Fibroblast of skin of back (primary cell): ENCODE data around the gene PCCA.
A peak's percentile ranks its signal among the peaks of the same experiment; 100 is the strongest.
"Not testable (repeated sequence)": the region's sequence is repeated elsewhere in the genome, so short reads cannot be mapped to it uniquely, and the experiment has no call there.

ENCODE experiments used
- DNase-seq: peaks from one replicate; pipeline ENCODE4 v3.0.0-alpha.2; 2013

PCCA gene

GRCh38 chr13:100247937-100248336 is 159.0 kb downstream of the PCCA start:
- DNase-seq = no peak

DNA sequence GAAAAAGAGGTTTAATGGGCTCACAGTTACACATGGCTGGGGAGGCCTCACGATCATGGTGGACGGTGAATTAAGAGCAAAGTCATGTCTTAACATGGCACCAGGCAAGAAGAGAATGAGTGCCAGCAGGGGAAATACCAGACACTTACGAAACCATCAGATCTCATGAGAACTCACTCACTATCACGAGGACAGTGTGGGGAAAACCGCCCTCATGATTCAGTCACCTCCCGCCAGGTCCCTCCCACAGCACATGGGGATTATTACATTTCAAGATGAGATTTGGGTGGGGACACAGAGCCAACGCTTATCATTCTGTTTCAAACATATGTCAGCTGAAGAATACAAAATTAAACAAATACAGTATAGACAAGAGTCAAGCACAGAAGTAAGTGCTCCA is 165.1 kb downstream of the PCCA start:
- no peak for DNase-seq

- no peak for DNase-seq
These were observed 173.5 kb downstream of the PCCA start for GRCh38 chr13:100262404-100262803.

- no peak for DNase-seq
These were observed 177.1 kb downstream of the PCCA start for GRCh38 chr13:100266026-100266425.

- peak; percentile 50 for DNase-seq
These were observed 180.9 kb downstream of the PCCA start for GRCh38 chr13:100269837-100270236.

DNA sequence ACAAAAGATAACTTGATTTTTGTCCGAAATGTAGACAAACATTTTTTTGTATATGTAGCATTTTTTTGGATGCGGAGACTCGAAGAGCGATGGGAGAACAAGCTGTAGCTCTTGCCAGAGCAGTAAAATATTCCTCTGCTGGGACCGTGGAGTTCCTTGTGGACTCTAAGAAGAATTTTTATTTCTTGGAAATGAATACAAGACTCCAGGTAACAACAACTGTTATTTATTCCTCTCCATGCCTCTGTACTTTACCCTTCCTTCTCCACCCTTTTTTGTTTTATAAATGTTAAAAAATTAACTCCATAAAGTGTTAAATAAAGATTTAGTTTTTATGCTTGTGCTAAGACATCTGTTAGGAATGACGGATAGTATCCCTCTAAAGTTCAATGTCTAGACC is 184.2 kb downstream of the PCCA start:
- no peak for DNase-seq

GRCh38 chr13:100273552-100273951 is 184.7 kb downstream of the PCCA start:
- DNase-seq = no peak

GRCh38 chr13:100274942-100275506 is 186.1 kb downstream of the PCCA start:
- peak; percentile 30 for DNase-seq

DNA sequence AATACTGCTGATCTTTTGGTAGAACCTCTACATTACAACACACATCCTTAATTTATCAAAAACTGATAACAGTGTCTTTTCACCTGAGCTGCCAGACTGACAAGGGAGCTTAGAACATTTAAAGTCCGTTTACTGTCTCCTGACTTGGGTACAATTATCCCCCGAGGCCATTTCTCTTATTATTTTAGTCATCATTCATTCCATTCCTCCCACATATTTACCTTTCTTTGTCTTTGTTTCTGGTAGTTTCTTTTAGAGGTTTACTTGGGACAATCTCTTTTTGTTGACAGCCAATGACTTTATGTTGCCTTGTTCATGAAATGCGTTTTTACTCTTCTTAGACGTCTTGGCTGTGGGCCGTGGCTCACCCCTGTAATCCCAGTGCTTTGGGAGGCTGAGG is 186.9 kb downstream of the PCCA start:
- no peak for DNase-seq

- no peak for DNase-seq
These were observed 191.8 kb downstream of the PCCA start for GRCh38 chr13:100280681-100281080.

- DNase-seq = not testable (repeated sequence)
These were observed 193.4 kb downstream of the PCCA start for GRCh38 chr13:100282306-100282705.

DNA sequence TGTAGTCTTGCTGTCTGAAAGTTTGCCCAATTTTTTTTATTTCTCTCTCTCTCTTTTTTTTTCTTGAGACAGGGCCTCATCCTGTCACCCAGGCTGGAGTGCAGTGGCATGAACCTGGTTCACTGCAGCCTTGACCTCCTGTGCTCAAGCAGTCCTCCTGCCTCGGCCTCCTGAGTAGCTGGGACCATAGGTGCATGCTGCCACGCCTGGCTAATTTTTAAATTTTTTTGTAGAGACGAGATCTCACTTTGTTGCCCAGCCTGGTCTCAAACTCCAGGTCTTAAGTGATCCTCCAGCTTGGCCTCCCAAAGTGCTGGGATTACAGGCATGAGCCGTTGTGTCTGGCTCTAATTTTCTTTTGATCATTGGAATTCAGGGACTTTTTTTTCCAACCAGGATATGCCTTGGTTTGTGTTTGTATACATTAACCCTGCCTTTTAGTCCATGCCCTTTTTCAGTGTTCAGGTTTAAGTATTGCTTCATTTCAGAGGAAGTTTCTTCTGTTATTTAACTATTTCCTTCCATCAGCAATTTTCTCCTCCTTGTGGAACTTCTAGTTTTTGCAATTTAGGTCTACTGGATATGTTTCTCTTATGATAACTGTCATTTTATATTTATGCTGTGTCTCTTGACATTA is 201.4 kb downstream of the PCCA start:
- DNase-seq = no peak

- no peak for DNase-seq
These were observed 202.7 kb downstream of the PCCA start for GRCh38 chr13:100291624-100292023.

- no peak for DNase-seq
These were observed 208.5 kb downstream of the PCCA start for GRCh38 chr13:100297413-100297812.

GRCh38 chr13:100298116-100298681 is 209.3 kb downstream of the PCCA start:
- DNase-seq = no peak

GRCh38 chr13:100298691-100299090 is 209.8 kb downstream of the PCCA start:
- peak; percentile 4 for DNase-seq

DNA sequence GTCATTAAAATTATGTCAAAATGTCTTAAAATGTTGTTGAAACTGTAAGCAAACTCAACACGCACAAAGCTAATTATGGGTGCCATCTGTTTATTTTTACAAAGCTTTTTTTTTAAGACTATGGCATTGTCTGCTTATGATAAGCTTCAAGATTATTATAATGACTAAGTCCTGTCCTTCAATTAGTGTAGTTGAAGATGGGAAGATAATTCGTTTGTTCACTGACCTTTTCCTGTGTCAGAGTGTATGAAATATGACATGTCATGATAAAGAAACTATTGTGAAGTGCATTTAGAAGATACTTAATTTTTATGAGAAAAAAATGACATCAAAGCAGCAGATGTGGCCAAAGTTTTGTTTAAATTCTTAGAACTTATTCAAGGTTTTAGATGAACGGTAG is 211.3 kb downstream of the PCCA start:
- DNase-seq = no peak

DNA sequence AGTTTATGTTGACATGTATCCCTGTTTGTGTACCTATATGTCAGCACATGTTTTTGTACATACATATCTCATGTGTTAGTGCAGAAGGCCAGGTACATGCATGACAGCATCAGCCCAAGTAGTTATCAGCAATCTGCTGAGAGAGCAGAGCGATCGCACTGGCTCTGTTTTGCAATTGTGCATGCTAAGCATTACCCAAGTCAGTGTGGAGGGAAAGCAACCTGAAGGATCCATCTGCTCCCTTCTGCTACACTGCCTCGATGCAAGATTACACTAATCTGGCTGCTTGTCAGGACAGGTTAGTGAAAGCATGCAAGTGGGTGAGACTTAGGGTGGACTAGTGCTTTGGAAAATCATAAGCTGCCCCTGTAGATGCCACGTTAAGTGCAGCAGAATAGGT is 211.8 kb downstream of the PCCA start:
- no peak for DNase-seq

DNA sequence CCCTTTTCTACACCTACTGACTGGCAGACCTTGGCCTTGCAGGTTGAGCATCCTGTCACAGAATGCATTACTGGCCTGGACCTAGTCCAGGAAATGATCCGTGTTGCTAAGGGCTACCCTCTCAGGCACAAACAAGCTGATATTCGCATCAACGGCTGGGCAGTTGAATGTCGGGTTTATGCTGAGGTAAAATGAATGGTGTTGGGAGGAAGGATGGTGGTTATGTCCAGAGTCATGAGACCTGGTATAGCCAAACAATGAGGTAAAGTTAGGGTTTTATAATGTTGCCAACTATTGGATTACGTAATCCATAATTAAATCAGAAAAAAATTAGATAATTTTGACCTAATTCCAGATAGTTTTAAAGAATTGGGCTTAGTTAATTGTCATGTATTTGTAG is 212.5 kb downstream of the PCCA start:
- DNase-seq = no peak

DNA sequence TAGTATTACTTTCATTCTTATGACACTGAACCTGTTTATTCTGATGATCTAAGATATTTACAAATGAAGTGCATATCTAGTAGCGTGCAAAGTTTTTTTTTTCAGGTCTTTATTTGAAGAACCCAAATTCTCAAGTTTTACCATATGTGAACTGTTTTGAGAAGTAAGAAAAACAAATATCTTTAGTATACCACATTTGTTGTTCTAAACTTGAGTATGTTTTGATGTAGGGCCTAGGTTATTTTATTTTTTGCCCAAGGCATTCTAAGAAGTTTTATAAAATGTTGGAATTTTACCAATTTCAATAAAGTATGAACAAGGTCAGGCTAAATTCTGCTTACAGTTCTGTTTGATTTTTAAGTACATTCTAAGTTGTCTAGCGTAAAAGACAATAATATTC is 213.5 kb downstream of the PCCA start:
- no peak for DNase-seq

GRCh38 chr13:100304229-100304628 is 215.3 kb downstream of the PCCA start:
- no peak for DNase-seq

GRCh38 chr13:100305398-100305797 is 216.5 kb downstream of the PCCA start:
- DNase-seq = no peak

GRCh38 chr13:100306030-100306429 is 217.1 kb downstream of the PCCA start:
- no peak for DNase-seq

DNA sequence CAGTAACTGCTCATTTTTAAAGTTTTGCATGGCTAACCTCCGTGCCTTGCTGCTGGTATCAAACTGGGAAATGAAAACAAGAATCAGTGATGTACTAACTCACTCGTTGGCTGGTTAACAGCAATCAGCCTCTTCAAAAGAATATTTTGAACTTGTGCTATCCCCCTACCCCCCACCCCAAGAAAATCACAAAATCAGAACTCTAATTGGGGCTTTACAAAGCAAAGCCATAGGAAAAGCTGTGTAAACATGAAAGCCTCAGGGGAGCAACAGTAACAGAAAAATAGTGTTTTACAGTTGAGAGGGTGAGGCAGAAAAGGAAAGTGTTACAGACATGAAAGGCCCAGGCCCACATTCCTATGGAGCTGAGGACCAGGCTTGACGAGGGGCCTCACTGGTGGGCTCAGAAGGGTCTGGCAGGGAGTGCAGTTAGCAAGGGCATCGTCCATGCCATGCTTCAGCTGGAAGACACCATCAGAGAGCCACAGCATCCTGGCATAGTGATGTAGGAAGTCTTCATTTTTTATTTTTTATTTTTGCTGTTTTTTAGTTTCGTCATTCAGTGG is 217.6 kb downstream of the PCCA start:
- DNase-seq = no peak
